Chondrocyte (in vitro differentiated cells): ENCODE data around the gene IDS. TPM values are rescaled to one million over a fixed set of nuclear protein-coding genes. Genes with fewer than 3 reads are reported as not detected.
"Not testable (repeated sequence)": the region's sequence is repeated elsewhere in the genome, so short reads cannot be mapped to it uniquely, and the experiment has no call there.

ENCODE experiments used
- DNase-seq: peaks from one replicate; pipeline ENCODE4 v3.0.0; 2021; ENCODE audit warnings: mixed read lengths, low spot score
- H3K27ac Mint-ChIP-seq: one replicate; pipeline ENCODE4 v1.8.0; 2021; ENCODE audit warnings: mild to moderate bottlenecking, moderate library complexity, mixed read lengths; ENCODE audit not compliant: unreplicated experiment
- H3K27me3 Mint-ChIP-seq: 2 replicates; pipeline ENCODE4 v1.8.0; 2021; ENCODE audit warnings: low read depth, mixed read lengths
- H3K36me3 Mint-ChIP-seq: 2 replicates; pipeline ENCODE4 v1.8.0; 2021; ENCODE audit warnings: low read depth, mixed read lengths
- H3K4me1 Mint-ChIP-seq: 2 replicates; pipeline ENCODE4 v1.8.0; 2021; ENCODE audit warnings: low read depth, mild to moderate bottlenecking, mixed read lengths
- H3K4me3 Mint-ChIP-seq: one replicate; pipeline ENCODE4 v1.8.0; 2021; ENCODE audit warnings: mild to moderate bottlenecking, moderate library complexity, mixed read lengths; ENCODE audit not compliant: unreplicated experiment
- H3K9me3 Mint-ChIP-seq: 2 replicates; pipeline ENCODE4 v1.8.0; 2021; ENCODE audit warnings: low read depth, mixed read lengths
- CTCF ChIP-seq: fragments of 200-600 bp; sonication (generic); IDR thresholded peaks from 2 replicates; pipeline ENCODE4 v1.5.0; 2021; ENCODE audit warnings: antibody characterized with exemption, mild to moderate bottlenecking, moderate library complexity
- total RNA-seq: library from RNA; stranded (reverse); gene quantifications from 3 replicates; pipeline ENCODE4 v1.2.1, GENCODE V29; 2021

IDS gene
- total RNA-seq, 1 donor from 2014 or later = 94.1 TPM

GRCh38 chrX:149505671-149506070 lies 565 bp upstream of the IDS start:
- peaks cover 2% of the 10 kb centered on the region for H3K27me3 Mint-ChIP-seq
- H3K36me3 Mint-ChIP-seq = peaks cover 2% of the 10 kb centered on the region
- H3K4me1 Mint-ChIP-seq = peaks cover 11% of the 10 kb centered on the region
- H3K9me3 Mint-ChIP-seq = peaks cover 3% of the 10 kb centered on the region
- H3K27ac Mint-ChIP-seq = peak overlapping the region; percentile 79
- TF ChIP-seq CTCF = no peak
- no peak overlapping the region for H3K4me3 Mint-ChIP-seq
- DNase-seq = no peak

- peaks cover 3% of the 10 kb centered on the region for H3K9me3 Mint-ChIP-seq
- peaks cover 9% of the 10 kb centered on the region for H3K4me1 Mint-ChIP-seq
- TF ChIP-seq CTCF = peak; percentile 59
- H3K36me3 Mint-ChIP-seq = peaks cover 4% of the 10 kb centered on the region
- peak overlapping the region; percentile 86 for H3K4me3 Mint-ChIP-seq
- no peak for DNase-seq
- no peaks in the 10 kb centered on the region for H3K27me3 Mint-ChIP-seq
- H3K27ac Mint-ChIP-seq = peak overlapping the region; percentile 89
Observed at GRCh38 chrX:149504226-149504914, 736 bp downstream of the IDS start.

- H3K9me3 Mint-ChIP-seq, H3K36me3 Mint-ChIP-seq, H3K4me1 Mint-ChIP-seq, DNase-seq, H3K27me3 Mint-ChIP-seq: not testable (repeated sequence)
- Mint-ChIP-seq H3K4me3 (peak overlapping the region; percentile 86), H3K27ac (peak overlapping the region; percentile 32)
Observed at GRCh38 chrX:149503446-149503845, 1.7 kb downstream of the IDS start.

GRCh38 chrX:149502923-149503322 lies 2.2 kb downstream of the IDS start:
- not testable (repeated sequence) for H3K36me3 Mint-ChIP-seq, H3K9me3 Mint-ChIP-seq, H3K4me1 Mint-ChIP-seq, DNase-seq, H3K27ac Mint-ChIP-seq, H3K4me3 Mint-ChIP-seq, H3K27me3 Mint-ChIP-seq

- H3K4me3 Mint-ChIP-seq = no peak overlapping the region
- DNase-seq = no peak
- peaks cover 3% of the 10 kb centered on the region for H3K9me3 Mint-ChIP-seq
- H3K27ac Mint-ChIP-seq = no peak overlapping the region
- H3K27me3 Mint-ChIP-seq = no peaks in the 10 kb centered on the region
- peaks cover 29% of the 10 kb centered on the region for H3K4me1 Mint-ChIP-seq
- no peak for TF ChIP-seq CTCF
- H3K36me3 Mint-ChIP-seq = peaks cover 16% of the 10 kb centered on the region
Observed at GRCh38 chrX:149499766-149500165, 5.3 kb downstream of the IDS start.

GRCh38 chrX:149498767-149499166 lies 6.3 kb downstream of the IDS start:
- peaks cover 16% of the 10 kb centered on the region for H3K36me3 Mint-ChIP-seq
- peaks cover 23% of the 10 kb centered on the region for H3K4me1 Mint-ChIP-seq
- H3K4me3 Mint-ChIP-seq = no peak overlapping the region

More at GRCh38 chrX:149498767-149499166, 6.3 kb downstream of the IDS start:
- Mint-ChIP-seq H3K27ac (no peak overlapping the region), H3K27me3 (no peaks in the 10 kb centered on the region), H3K9me3 (peaks cover 3% of the 10 kb centered on the region)
- DNase-seq = no peak
- TF ChIP-seq CTCF = no peak
